Measurements from ENCODE around the gene NPLOC4. TPM values are rescaled to one million over a fixed set of nuclear protein-coding genes. Genes with fewer than 3 reads are reported as not detected.

Gene NPLOC4
- total and polyA plus RNA-seq, 9 of the 15 experiments (the other 6 are each of a cell fraction or from before 2014, with no cell fraction given) = 1.5 to 116 (median 64.5) TPM

- TF ChIP-seq CHD7 (IDR thresholded peaks at IDR 0.05; ENCODE audit: low read depth, low read length) (no peak), IRF9 (tag; IDR thresholded peaks at IDR 0.05) (no peak), USF2 (CRISPR knock-in tag; IDR thresholded peaks at IDR 0.05) (no peak), MTA2 (IDR thresholded peaks at IDR 0.05; ENCODE audit: low read depth) (no peak), JUND (IDR thresholded peaks at IDR 0.05; ENCODE audit: borderline replicate concordance, low read depth, low read length) (0 out of 2 replicates have a peak, but pooled peaks have one; percentile 27), JUND (tag; IDR thresholded peaks at IDR 0.05; ENCODE audit: borderline replicate concordance, low read depth, low read length) (no peak; the same call in 2 of the 3 replicates), NCOA1 (IDR thresholded peaks at IDR 0.05; ENCODE audit: low read depth) (peak; percentile 86), ZBTB9 (CRISPR knock-in tag; IDR thresholded peaks at IDR 0.05) (peak; percentile 52; the same call in 1 of the 2 replicates), FOXP1 (CRISPR knock-in tag; IDR thresholded peaks at IDR 0.05) (no peak; the same call in 1 of the 2 replicates), ZNF263 (CRISPR knock-in tag; IDR thresholded peaks at IDR 0.05; ENCODE audit: borderline replicate concordance) (no peak), CBX8 (IDR thresholded peaks at IDR 0.05; ENCODE audit: borderline replicate concordance, extremely low read depth, low read depth, low read length, poor library complexity, severe bottlenecking) (no peak), DIDO1 (tag; IDR thresholded peaks at IDR 0.05; ENCODE audit: low read depth) (peak; percentile 55; the same call in 1 of the 2 replicates)
These were observed at the start of gene NPLOC4, which contains the start of gene TSPAN10 (continued) for GRCh38 chr17:81636505-81637288.

Measured in K562 (cell line).